ENCODE data around the gene NAT16. TPM values are rescaled to one million over a fixed set of nuclear protein-coding genes. Genes with fewer than 3 reads are reported as not detected.

Gene NAT16
- polyA plus RNA-seq, 1 of the 3 experiments (the other 2 are of a cell fraction) = 0.64 TPM

DNA sequence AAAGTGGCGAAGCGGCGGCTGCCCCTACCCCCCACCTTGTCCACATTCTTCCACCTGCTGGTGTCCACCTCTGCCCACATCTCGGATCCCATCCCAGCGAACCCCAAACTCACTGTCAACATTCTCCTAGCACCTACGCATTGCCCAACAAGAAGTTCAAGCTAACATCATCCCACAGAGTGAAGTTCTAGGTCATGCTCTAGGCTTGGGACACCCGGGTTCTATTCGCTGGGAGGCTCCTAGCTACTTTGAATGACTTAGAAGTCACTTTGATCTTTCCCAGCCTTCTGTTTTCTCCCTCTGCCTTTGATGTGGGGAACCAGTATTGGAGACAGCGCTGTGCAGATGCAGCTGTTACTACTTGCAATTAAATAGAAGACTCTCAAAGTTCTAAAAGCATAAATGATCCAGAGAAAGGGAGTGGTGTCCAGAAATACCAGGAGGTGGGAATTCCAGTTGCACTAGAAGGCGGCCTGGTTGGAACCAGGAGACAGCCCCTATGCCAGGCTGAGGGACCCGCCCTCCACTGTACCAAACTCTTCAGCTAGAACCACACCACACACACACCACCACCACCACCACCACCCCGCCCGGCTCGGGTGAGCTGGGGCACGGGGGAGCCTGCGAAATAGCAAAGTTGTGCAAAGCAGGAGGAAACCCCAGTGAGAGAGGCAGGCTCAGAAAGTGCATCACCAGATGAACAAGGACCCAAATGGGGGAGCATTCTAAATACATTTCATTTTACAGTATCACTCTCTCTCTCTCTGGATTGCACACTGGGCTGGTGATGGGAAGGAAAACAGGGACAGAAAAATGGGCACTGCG lies 9.3 kb downstream of the NAT16 start:
- no peak overlapping the region for H2AFZ ChIP-seq (ENCODE audit: low read depth)
- no peak overlapping the region for H3K9ac ChIP-seq
- ChIA-PET POLR2A (interaction anchor here (0.8 to 1.2 kb wide), 4 partner anchors 10 to 27 kb away, joined by 3 to 9 read pairs (median 4); partner anchors contain the start of gene NAT16), CTCF (interaction anchor here (0.7 to 3.0 kb wide), 23 partner anchors 10 to 337 kb away, joined by 3 to 45 read pairs (median 5); partner anchors contain the start of genes MOGAT3, NAT16, PLOD3 and ZNHIT1)
- peaks cover 26% of the 10 kb centered on the region for H3F3A ChIP-seq (replicated peaks; ENCODE audit: insufficient read depth)
- peak overlapping the region in 1 of 2 experiments; percentile 59; a peak in 1 of 4 replicates for H3K27ac ChIP-seq (ENCODE audit: low read depth in 2 of 2, low read length in 1 of 2)
- no peaks in the 10 kb centered on the region for H3K9me2 ChIP-seq
- H3K4me2 ChIP-seq = no peak overlapping the region
- TF ChIP-seq CHD2 (IDR thresholded peaks at IDR 0.05; ENCODE audit: low read length, partially characterized antibody) (peak; percentile 3), RCOR1 (IDR thresholded peaks at IDR 0.05; ENCODE audit: low read length) (no peak), EP300 (IDR thresholded peaks at IDR 0.05; ENCODE audit: borderline replicate concordance in 1 of 2, low read depth in 1 of 2, low read length in 1 of 2) (no peak)
- H4K20me1 ChIP-seq (ENCODE audit: insufficient read depth) = no peaks in the 10 kb centered on the region
- no peaks in the 10 kb centered on the region; the same call in 1 of the 2 replicates for H3K27me3 ChIP-seq (ENCODE audit: insufficient read depth)
- H3K9me3 ChIP-seq = no peaks in the 10 kb centered on the region
- H3K4me3 ChIP-seq (ENCODE audit: low read depth in 2 of 2, low read length in 1 of 2) = no peak overlapping the region; a peak in 1 of 4 replicates
- no peaks in the 10 kb centered on the region for H3K79me2 ChIP-seq (ENCODE audit: insufficient read depth)
- H3K4me1 ChIP-seq (ENCODE audit: control insufficient read depth in 1 of 2, insufficient read depth in 2 of 2, low read depth in 1 of 2, low read length in 1 of 2) = peaks cover 28 to 46% of the 10 kb centered on the region in 2 experiments
- 83% methylated on average over 17 of the region's 17 CpGs for WGBS (ENCODE audit: low lambda C conversion rate)
- DNase-seq = no peak
- no peaks in the 10 kb centered on the region for H3K36me3 ChIP-seq (replicated peaks in 1 of 2; ENCODE audit: control insufficient read depth in 1 of 2, insufficient read depth in 2 of 2, low read length in 1 of 2)

DNA sequence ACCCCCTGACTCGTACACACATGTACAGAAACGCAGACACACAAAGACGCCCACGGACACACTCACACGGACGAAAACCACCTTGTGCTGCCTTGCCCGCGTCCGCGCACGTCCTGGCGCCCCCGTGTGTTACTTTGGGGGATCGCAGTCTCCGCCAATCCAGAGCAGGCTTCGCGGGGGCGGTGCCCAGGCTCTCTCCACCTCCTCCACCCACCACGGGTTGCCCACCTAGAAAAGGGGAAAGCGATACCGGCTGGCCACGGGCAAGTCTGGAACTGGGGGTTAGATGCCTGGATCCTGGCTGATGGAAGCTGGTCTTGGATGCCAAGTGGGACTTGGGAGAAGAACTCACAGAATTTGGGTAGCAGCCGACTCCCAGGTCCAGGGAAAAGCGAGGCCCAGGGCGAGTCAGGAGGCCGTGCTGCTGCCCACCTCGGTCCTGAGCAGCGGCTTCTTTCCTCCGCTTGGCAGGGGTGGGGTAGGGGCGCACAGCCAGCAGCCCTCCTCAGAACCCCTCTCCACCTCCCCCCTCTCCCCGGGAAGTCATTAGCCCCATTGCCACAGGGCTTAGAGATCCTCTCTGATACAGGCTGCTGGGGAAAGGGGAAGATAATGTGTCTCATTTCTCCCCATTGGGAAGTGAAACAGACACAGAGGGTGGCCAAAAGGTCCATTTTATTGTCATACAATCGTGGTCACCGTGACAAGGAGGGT lies 10.1 kb downstream of the NAT16 start:
- WGBS (ENCODE audit: low lambda C conversion rate) = 6% methylated on average over 32 of the region's 33 CpGs
- H3K79me2 ChIP-seq (ENCODE audit: insufficient read depth) = no peaks in the 10 kb centered on the region
- H3K4me3 ChIP-seq (ENCODE audit: low read depth in 2 of 2, low read length in 1 of 2) = peak overlapping the region; percentile 43 to 49
- peaks cover 2% of the 10 kb centered on the region for H4K20me1 ChIP-seq (ENCODE audit: insufficient read depth)
- no peak overlapping the region for H3K9ac ChIP-seq
- H3K27me3 ChIP-seq (ENCODE audit: insufficient read depth) = no peaks in the 10 kb centered on the region; the same call in 1 of the 2 replicates
- DNase-seq = peak; percentile 94
- H3K4me2 ChIP-seq = peak overlapping the region; percentile 98
- H3F3A ChIP-seq (replicated peaks; ENCODE audit: insufficient read depth) = peaks cover 26% of the 10 kb centered on the region
- H3K4me1 ChIP-seq (ENCODE audit: control insufficient read depth in 1 of 2, insufficient read depth in 2 of 2, low read depth in 1 of 2, low read length in 1 of 2) = peaks cover 30 to 52% of the 10 kb centered on the region in 2 experiments
- ChIA-PET CTCF (interaction anchor here (0.7 to 3.0 kb wide), 20 partner anchors 9 to 336 kb away, joined by 3 to 45 read pairs (median 6); partner anchors contain the start of genes MOGAT3, NAT16, PLOD3 and ZNHIT1), POLR2A (interaction anchor here (0.8 to 1.2 kb wide), 3 partner anchors 10 to 26 kb away, joined by 4 to 9 read pairs (median 5); partner anchors contain the start of gene NAT16)
- H2AFZ ChIP-seq (ENCODE audit: low read depth) = no peak overlapping the region
- no peaks in the 10 kb centered on the region for H3K9me3 ChIP-seq
- H3K27ac ChIP-seq (ENCODE audit: low read depth in 2 of 2, low read length in 1 of 2) = peak overlapping the region in 1 of 2 experiments; percentile 59; a peak in 2 of 4 replicates
- no peaks in the 10 kb centered on the region for H3K36me3 ChIP-seq (replicated peaks in 1 of 2; ENCODE audit: control insufficient read depth in 1 of 2, insufficient read depth in 2 of 2, low read length in 1 of 2)
- no peaks in the 10 kb centered on the region for H3K9me2 ChIP-seq
- peak; percentile 91 for TF ChIP-seq GATA2 (CRISPR knock-in tag; IDR thresholded peaks at IDR 0.05)
- no peak for TF ChIP-seq FOSL2 (IDR thresholded peaks at IDR 0.05; ENCODE audit: borderline replicate concordance, low read depth)
- TF ChIP-seq, protein P1, sequence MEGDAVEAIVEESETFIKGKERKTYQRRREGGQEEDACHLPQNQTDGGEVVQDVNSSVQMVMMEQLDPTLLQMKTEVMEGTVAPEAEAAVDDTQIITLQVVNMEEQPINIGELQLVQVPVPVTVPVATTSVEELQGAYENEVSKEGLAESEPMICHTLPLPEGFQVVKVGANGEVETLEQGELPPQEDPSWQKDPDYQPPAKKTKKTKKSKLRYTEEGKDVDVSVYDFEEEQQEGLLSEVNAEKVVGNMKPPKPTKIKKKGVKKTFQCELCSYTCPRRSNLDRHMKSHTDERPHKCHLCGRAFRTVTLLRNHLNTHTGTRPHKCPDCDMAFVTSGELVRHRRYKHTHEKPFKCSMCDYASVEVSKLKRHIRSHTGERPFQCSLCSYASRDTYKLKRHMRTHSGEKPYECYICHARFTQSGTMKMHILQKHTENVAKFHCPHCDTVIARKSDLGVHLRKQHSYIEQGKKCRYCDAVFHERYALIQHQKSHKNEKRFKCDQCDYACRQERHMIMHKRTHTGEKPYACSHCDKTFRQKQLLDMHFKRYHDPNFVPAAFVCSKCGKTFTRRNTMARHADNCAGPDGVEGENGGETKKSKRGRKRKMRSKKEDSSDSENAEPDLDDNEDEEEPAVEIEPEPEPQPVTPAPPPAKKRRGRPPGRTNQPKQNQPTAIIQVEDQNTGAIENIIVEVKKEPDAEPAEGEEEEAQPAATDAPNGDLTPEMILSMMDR (IDR thresholded peaks at IDR 0.05) = peak; percentile 99
- TF ChIP-seq, protein P2, sequence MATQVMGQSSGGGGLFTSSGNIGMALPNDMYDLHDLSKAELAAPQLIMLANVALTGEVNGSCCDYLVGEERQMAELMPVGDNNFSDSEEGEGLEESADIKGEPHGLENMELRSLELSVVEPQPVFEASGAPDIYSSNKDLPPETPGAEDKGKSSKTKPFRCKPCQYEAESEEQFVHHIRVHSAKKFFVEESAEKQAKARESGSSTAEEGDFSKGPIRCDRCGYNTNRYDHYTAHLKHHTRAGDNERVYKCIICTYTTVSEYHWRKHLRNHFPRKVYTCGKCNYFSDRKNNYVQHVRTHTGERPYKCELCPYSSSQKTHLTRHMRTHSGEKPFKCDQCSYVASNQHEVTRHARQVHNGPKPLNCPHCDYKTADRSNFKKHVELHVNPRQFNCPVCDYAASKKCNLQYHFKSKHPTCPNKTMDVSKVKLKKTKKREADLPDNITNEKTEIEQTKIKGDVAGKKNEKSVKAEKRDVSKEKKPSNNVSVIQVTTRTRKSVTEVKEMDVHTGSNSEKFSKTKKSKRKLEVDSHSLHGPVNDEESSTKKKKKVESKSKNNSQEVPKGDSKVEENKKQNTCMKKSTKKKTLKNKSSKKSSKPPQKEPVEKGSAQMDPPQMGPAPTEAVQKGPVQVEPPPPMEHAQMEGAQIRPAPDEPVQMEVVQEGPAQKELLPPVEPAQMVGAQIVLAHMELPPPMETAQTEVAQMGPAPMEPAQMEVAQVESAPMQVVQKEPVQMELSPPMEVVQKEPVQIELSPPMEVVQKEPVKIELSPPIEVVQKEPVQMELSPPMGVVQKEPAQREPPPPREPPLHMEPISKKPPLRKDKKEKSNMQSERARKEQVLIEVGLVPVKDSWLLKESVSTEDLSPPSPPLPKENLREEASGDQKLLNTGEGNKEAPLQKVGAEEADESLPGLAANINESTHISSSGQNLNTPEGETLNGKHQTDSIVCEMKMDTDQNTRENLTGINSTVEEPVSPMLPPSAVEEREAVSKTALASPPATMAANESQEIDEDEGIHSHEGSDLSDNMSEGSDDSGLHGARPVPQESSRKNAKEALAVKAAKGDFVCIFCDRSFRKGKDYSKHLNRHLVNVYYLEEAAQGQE (IDR thresholded peaks at IDR 0.05; ENCODE audit: low read depth, low read length) = peak; percentile 75
- peak; percentile 71; the same call in 1 of the 2 replicates for TF ChIP-seq SIN3A (IDR thresholded peaks at IDR 0.05; ENCODE audit: borderline replicate concordance, low read depth, low read length)
- TF ChIP-seq SMC3 (IDR thresholded peaks at IDR 0.05; ENCODE audit: low read depth, low read length) = peak; percentile 85
- TF ChIP-seq RAD21 (IDR thresholded peaks at IDR 0.05; ENCODE audit: low read length) = peak; percentile 73
- TF ChIP-seq MAX (IDR thresholded peaks at IDR 0.05; ENCODE audit: low read depth) = peak; percentile 68
- peak; percentile 17; the same call in 1 of the 2 replicates for TF ChIP-seq POLR2AphosphoS5 (IDR thresholded peaks at IDR 0.05; ENCODE audit: low read depth, low read length)
- peak in 1 of 2 experiments; percentile 44; a peak in 1 of 4 replicates for TF ChIP-seq EP300 (IDR thresholded peaks at IDR 0.05; ENCODE audit: borderline replicate concordance in 1 of 2, low read depth in 1 of 2, low read length in 1 of 2)
- TF ChIP-seq NRF1 (IDR thresholded peaks at IDR 0.05; ENCODE audit: low read depth, low read length) = 0 out of 2 replicates have a peak, but pooled peaks have one; percentile 27
- TF ChIP-seq CHD2 (IDR thresholded peaks at IDR 0.05; ENCODE audit: low read length, partially characterized antibody) = peak; percentile 45
- TF ChIP-seq, protein P3, sequence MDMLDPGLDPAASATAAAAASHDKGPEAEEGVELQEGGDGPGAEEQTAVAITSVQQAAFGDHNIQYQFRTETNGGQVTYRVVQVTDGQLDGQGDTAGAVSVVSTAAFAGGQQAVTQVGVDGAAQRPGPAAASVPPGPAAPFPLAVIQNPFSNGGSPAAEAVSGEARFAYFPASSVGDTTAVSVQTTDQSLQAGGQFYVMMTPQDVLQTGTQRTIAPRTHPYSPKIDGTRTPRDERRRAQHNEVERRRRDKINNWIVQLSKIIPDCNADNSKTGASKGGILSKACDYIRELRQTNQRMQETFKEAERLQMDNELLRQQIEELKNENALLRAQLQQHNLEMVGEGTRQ (IDR thresholded peaks at IDR 0.05; ENCODE audit: borderline replicate concordance, low read depth, low read length) = no peak
- no peak for TF ChIP-seq JUND (IDR thresholded peaks at IDR 0.05)
- no peak for TF ChIP-seq TCF12 (IDR thresholded peaks at IDR 0.05)

Measured in SK-N-SH (cell line).